ENCODE data around the gene EIF4E1B.

DNA sequence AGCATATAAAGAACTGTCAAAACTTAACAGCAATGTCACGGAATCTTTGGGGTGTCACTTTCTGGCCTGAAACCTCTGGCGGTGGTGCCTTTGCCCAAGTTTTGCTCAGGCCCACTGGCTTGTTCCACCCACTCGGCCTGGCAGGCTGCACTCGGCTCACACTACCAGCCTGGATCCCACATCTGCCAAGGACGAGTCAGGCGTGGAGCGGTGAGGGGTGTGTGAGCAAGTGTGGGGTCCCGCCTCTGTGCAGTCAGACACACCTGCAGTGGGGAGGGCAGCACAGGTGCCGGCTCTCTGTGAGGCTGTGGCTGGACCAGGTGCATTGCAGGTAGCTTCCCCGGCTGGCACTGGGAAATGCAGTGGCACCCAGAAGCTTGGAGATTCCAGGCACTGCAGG lies 56.8 kb downstream of the EIF4E1B start:
- TF ChIP-seq, protein P1, sequence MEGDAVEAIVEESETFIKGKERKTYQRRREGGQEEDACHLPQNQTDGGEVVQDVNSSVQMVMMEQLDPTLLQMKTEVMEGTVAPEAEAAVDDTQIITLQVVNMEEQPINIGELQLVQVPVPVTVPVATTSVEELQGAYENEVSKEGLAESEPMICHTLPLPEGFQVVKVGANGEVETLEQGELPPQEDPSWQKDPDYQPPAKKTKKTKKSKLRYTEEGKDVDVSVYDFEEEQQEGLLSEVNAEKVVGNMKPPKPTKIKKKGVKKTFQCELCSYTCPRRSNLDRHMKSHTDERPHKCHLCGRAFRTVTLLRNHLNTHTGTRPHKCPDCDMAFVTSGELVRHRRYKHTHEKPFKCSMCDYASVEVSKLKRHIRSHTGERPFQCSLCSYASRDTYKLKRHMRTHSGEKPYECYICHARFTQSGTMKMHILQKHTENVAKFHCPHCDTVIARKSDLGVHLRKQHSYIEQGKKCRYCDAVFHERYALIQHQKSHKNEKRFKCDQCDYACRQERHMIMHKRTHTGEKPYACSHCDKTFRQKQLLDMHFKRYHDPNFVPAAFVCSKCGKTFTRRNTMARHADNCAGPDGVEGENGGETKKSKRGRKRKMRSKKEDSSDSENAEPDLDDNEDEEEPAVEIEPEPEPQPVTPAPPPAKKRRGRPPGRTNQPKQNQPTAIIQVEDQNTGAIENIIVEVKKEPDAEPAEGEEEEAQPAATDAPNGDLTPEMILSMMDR (IDR thresholded peaks at IDR 0.05) = no peak
- no peak for TF ChIP-seq EZH2 (IDR thresholded peaks at IDR 0.05)
- no peak for TF ChIP-seq EZH2phosphoT487 (IDR thresholded peaks at IDR 0.05)

Data from neural progenitor cell (in vitro differentiated cells).